NCI-H128 (cell line): ENCODE results near the gene TSPYL6.

ENCODE experiments used
- DNase-seq: peaks from one replicate; lab custom pipeline; 2025; ENCODE audit not compliant: unreplicated experiment; lab: John Stamatoyannopoulos, UW

TSPYL6 gene

DNA sequence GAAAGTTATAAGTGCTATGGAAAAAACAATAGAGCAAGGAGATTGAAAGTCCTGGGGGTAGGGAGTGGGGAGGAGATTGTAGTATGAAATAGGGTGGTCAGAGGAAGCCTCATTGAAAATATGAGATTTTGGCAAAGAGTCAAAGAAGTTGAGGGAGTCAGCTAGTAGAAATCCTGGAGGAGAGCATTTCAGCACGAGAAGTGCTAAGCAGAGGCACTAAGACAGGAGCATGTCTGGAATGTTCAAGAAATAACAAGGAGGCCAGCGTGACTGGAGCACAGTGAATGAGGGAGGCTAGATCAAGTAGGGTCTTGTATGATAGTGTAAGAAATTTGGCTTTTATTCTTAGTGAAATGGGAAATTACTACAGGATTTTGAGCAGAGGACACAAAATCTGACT is 2.1 kb upstream of the TSPYL6 start:
- no peak for DNase-seq

DNA sequence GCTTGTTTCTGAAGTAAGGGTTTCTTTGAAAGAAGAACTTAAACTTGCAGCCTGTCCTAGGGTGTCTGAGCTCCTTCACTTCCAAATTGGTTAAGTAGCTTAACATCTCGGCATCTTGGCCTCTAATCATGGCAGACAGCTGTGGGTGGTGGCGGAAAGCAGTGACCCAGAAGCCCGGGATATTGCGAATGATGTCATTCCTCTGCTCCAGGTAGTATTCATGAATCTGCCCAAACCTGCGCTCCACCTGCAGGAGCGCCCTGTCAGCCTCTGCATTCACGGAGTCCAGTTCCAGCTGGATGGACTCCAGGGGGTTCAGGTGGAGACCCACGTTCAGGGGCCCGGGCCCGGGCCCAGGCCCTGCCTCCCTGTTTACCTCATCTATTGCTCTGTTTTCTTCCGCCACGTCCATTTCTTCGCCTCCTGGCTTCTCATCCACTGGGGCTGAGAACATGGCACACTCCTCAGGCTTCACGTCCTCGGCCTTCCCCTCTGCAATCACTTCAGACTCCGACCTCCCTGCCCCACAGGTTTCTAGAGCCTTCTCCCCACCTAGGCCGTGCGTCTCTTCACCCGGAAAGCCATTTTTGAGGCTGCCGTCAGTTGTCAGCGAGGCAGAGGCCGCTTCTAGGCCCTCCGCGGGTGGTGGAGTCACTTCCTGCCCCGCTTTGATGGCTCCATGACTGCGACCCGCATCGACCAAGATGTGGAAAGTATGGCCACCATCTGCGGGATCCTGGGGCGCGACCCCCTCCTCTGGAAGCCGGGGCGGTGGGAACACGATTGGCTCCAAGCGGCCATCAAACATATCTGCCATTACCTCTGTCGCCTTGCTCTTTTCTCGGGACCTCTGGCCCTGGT is 569 bp downstream of the TSPYL6 start:
- no peak for DNase-seq

DNA sequence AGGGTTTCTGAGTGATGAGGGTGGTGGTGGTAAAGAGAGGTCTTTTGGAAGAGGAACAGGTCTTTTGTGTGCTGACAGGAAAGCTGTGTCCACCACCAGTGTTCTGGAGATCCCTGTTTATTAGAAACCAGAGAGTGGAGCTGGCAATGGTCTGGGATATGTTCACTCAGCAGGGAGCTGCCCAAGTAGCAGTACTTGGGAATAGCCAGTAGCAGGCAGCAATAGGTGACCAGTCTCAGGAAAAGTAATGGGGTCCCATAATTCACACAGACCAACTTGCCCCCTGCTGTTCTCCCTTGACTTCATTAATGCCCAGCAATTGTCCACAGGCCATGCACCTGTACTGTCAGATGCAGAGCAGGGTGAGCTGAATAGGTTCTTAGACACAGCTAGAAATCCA is 1.8 kb downstream of the TSPYL6 start:
- DNase-seq = no peak

DNA sequence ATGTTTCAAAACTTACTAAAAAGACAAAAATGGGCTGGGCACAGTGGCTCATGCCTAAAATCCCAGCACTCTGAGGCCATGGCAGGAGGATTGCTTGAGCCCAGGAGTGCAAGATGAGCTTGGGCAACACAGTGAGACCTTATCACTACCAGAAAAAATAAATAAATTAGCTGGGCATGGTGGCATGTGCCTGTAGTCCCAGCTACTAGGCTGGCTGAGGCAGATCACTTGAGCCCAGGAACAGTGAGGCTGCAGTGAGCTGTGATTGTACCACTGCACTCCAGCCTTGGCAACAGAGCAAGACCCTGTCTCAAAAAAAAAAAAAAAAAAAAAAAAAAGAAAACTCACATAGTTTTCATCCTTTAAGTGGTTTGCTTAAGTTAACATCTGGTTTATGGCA is 6.4 kb downstream of the TSPYL6 start:
- DNase-seq = no peak

DNA sequence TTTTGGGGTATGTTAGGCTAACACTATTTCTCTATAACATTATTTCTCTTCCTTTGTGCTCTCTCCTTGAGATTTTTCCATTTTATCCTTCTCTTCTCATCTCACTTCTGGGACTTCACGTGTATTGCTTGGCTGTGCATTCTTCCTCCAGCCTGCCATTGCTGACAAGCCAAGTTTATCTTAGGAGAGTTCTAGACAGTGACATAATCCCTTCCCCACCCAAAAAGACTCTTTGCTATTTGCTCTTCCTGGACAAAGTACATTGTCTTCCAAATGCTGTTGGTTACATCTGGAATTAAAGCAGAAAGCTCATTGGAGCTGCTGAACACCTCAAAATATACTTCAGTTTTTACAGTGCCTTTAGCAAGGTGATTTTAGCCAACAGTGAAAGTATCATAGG is 8.9 kb downstream of the TSPYL6 start:
- no peak for DNase-seq

DNA sequence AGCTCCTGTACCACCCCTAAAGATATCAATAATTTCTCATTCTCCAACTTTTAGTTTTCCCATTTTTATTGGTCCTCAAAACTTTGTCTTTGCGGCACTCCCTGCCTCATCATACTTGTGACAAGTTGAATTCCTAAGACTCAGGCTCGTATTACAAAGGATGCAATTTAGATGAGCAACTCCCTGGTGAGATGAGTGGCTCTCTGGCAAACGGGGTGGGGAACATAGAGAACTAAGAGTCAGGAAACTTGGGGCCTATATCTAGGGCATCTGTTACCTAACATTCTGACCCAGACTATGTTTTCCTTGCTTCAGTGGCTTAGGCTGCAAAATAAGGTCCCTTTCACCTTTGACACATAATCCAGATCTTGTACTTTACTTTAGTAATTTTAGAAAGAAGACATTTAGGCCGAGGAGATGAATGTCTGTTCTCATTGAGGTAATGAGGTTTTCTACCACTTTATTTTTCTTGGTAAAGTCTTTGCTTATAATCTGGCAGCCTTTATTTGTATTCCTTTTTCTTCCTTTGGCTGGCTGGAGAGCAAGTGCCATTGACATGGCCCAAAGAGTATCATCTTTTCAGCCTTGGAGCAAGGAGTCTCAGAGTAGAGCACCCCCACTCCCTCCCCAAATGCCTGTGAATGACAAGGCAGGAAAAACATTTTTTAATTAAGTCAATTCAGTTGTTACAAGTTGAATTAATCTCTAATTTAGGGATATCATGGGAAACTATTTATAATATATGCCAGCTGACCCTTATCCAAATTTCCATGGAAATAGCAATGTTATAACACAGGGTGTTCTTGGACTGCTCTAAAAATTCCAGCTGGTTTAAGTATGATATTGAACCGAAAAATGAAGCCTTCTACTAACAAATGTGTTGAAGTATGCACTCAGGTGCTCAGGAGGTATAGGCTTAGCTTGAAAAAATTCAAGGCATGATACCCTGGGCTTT is 15.2 kb downstream of the TSPYL6 start:
- DNase-seq = no peak

DNA sequence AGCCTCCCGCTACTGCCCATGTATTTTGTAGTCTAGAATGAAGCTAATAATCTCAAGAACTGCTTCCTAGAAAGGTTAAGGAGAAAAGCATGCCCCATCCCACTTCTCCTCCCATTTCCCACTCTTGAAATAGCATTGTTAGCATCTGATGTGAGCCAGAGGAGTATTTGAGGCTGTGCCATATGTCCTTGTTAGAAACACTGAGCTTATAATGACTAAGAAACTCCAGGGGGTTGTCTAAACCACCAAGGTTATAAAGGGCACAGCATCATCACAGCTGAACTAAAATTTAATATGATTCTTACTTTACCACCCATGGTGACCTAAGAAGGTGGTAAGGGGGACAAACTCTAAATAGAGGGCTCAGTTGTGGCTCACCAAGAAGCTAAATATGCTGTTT is 16.6 kb downstream of the TSPYL6 start:
- no peak for DNase-seq

DNA sequence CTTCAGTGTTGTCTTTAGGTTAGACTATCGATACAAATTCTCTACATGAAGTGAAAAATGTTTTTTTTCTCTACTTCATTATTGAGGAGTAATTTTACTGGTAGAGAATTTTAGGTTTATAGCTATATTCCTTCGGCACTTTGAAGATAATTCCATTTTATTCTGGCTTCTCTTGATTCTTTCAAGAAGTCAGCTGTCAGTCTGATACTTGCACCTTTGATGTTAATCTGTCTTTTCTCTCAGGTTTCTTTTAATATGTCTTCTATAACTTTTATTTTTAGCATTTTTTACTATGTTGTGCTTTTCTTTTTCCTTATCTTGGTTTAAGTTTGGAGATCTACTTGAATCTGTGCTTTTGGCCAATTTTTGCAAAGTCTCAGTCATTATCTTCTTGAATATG is 18.6 kb downstream of the TSPYL6 start:
- no peak for DNase-seq

DNA sequence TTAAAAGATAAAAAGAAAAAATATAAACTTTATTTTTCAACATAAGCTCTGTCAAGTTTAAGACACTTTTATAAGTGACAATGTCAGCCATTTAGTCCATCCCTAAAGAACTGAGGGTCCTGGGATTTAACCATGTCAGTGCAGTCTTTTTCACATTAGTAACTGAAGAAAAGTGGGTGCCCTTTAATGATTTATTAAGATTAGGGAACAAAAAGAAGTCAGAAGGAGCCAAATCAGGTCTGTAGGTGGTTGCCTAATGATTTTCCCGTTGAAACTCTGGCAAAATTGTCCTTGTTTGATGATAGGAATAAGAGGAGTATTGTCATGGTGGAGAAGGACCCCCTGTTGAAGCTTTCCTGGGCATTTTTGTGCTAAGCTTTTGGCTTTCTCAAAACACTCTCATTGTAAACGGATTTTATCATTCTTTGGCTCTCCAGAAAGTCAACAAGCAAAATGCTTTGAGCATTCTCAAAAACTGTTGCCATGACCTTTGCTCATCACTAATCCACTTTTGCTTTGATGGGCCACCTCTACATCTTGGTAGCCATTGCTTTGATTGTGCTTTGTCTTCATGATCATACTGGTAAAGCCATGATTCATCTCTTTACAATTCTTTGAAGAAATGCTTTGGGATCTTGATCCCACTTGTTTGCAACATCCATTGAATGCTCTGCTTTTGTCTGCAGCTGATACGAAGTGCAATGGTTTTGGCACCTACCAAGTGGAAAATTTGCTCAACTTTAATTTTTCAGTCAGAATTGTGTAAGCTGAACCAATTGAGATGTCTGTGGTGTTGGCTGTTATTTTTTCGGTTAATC is 22.0 kb downstream of the TSPYL6 start:
- DNase-seq = no peak

DNA sequence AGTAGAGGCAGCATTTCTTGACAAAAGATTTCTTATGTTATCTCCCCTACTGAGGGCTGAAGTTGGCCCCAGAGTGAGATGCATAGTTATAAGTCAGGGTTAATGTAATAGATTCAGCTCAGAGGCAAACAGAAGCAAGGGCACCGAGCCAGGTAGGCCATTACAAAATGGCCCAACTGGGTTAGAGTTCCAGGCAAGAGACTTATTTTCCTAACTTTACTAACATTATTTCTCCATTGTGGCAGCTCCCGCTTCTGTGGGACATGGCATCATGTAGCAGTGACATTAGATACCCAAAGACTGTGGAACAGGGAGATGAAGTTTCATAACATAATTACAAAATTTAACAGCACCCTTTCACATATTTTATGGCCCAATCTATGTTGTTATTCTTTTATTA is 27.1 kb downstream of the TSPYL6 start:
- DNase-seq = no peak

DNA sequence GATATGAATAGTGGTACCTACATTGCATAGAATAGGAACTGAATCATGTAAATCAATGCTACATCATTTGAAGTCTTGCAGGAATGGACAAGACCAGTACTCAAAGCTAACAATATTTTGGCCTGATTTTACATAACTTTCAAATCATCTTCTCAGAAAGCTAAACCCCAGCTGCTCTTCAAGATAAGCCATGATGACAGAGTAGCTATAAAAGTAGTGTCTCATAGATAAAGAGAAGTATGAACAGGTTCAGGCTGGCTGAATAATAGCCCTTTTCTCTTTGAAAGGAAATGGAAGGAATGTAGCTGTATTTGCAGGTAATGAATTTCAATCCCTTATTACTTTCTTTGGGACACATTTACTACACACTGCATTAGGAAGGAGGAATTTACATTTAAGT is 28.2 kb downstream of the TSPYL6 start:
- DNase-seq = no peak

DNA sequence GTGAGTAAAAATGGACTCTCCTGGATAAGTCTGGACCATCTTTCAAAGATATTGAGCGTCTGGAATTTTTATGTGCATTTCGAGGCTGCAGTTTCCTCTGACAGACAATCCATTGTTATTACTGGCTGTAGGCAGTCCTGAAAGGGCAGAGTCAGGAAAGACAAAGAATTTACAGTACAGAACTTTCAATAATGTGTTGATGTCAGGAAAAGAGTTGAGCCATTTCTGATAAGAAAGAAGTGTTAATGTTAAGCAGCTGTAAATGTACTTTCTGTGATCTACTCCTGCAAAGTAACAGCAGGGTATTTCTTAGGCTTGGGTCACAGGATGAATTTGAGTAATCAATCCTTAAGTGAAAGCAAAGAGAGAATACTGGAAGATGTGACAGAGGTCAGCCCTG is 29.8 kb downstream of the TSPYL6 start:
- no peak for DNase-seq

DNA sequence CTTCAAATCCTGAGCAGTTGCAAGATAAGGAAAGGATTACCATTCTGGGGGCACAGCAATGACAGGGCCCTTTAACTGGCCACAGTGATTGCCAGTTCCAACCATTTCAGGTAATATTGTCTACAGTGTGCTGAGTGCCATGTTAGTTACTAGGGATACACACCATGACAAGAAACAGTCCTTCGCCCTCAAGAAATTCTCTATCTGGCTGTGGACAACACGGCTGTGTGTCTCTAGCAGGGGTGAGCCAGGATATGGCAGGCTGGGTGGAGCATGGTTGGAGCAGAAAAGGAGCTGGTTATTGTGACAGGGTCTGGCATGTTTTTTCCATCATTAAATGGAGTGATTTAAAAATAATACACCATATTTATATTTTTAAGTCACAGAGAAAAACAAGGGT is 31.0 kb downstream of the TSPYL6 start:
- DNase-seq = no peak

DNA sequence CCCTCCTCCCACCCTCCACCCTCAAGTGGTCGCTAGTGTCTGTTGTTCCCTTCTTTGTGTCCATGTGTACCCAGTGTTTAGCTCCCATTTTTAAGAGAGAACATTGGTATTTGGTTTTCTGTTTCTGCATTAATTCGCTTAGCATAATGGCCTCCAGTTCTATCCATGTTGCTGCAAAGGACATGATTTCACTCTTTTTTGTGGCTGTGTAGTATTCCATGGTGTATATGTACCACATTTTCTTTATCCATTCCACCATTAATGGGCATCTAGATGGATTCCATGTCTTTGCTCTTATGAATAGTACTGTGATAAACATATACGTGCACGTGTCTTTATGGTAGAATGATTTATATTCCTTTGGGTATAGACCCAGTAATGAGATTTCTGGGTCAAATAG is 42.9 kb downstream of the TSPYL6 start:
- no peak for DNase-seq

DNA sequence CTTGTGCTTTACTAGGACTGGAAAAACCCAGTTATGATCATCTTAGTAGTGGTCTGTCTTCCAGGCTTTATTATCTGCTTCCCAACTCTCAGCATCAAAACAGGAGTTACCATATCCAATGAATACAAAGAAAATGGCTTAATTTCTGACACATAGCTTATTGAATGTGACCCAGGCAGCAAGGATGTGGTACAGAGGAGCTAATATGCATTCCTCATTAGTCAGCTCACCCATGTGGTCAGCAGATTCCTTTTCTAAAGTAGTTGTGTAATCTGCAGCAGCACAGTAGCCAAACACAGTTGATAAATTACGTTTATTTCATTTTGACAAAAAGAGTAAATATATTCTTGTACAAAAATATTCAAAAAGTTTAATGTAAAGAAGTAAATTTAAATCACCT is 43.6 kb downstream of the TSPYL6 start:
- DNase-seq = no peak

DNA sequence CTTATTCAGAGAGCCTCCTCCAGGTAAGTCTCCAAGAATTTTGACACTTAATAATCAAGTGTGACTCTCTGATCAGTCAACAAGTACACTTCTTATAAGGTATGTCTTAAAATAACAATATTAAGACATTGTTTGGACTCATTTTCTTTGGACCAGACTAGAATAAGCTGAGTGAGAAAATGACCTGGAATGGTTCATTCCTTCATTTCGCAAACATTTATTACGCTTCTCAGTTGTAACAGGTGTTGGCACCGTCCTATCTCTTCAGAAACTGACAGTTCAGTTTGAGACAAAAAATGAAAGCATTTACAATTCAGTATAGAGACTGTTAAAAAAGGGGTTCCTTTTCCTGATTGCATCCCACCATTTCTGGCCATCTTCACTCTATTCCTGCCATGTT is 46.6 kb downstream of the TSPYL6 start:
- no peak for DNase-seq

DNA sequence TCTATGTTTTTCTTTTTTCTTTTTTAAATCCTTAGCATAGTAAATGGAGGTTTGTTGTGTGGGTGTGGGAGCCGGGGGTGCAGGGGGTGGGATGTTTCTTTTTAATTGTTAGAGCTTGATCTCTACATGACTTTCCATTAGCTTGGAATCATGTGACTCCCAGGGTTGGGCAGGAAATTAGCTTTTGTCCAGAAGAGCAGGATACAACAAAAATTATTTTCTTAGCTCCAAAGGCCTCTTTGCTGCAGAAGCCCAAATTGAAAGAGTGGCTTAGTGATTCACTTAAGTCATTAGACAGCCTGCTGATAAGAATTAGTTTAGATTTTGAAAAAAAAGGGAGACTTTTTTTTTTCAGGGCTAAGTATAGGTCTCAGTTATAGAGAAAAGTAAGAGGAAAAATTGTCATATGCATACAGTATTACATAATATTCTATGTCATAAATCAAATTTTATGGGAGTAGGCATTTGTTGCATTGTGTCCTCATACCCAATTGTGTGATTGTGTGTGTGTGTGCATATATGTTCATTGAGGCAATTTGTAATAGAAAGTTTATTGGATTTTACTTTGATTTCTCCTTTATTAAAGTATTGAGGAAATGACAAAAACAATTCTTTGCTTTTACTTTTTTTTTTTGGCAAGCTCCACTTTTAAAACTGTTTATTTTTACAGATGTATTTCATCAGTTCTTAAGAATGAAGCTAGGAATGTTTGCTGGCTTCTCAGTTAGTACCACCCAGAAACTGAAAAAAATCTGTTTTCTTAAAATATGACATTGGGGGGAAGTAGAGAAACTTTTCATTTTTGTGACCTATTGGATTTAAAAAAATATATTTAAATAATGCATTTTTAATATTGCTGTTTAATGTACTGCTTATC is 47.4 kb downstream of the TSPYL6 start:
- DNase-seq = no peak

DNA sequence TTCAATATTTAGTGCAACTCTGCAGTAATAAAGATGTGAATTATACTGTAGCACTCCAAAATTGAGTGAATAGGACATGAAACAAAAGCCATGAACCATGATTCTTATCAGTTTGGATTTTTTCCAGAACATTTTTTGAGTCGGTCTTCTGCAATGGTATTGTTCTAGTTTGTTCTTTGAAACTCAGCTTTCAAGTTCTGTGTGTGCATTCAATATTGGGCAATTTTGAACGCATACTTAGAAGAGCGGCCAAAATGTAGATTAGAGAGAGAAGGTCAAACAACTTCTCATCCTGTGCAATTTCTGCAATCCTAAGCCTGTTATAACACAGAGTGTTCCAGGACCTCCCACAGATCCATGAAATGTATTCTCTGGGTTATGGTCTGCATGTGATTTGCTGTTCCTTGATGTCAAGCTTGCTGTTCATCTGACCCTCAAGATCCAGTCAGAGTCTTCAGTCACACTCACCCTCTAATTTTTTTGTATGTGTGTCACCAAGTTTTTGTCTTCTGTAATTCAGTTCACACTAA is 48.3 kb downstream of the TSPYL6 start:
- no peak for DNase-seq

DNA sequence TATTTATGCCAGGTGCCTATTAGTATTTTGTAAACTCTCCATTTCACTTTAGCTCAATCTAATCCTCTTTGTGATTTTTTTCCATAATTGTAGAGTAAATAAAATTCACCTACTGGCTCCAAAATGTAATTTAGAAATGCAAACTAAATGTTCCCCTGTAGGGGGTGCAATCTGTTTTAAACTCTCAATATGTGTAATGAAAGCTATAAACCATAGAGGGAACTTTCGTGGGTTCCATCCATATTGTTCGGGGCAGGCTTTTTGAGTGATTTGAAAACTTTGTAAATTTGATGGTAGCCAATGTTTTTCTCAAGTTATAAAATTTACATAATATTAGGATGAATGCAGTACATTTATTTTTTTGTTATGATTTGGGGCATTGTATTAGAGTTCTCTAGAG is 49.4 kb downstream of the TSPYL6 start:
- peak; percentile 27 for DNase-seq

DNA sequence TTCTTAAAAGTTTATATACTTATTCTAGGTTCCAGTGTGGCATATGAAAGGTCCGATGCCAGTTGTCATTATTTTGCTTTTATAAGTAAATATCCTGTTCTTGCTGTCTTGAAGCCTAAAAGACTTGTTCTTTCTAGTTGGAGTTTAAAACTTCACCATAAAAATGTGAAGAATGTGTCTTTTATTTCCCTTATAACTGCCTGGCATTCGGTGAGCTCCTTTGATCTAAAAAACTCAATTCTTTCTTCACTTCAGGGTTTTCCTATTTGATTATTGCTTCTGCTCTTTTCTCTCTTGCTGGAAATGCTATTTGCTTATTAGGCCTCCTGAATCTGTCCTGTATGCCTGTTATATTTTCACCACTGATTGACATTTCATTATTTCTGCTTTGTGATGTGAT is 51.6 kb downstream of the TSPYL6 start:
- no peak for DNase-seq
